ENCODE data around the gene TRAK1.

The TRAK1 gene

DNA sequence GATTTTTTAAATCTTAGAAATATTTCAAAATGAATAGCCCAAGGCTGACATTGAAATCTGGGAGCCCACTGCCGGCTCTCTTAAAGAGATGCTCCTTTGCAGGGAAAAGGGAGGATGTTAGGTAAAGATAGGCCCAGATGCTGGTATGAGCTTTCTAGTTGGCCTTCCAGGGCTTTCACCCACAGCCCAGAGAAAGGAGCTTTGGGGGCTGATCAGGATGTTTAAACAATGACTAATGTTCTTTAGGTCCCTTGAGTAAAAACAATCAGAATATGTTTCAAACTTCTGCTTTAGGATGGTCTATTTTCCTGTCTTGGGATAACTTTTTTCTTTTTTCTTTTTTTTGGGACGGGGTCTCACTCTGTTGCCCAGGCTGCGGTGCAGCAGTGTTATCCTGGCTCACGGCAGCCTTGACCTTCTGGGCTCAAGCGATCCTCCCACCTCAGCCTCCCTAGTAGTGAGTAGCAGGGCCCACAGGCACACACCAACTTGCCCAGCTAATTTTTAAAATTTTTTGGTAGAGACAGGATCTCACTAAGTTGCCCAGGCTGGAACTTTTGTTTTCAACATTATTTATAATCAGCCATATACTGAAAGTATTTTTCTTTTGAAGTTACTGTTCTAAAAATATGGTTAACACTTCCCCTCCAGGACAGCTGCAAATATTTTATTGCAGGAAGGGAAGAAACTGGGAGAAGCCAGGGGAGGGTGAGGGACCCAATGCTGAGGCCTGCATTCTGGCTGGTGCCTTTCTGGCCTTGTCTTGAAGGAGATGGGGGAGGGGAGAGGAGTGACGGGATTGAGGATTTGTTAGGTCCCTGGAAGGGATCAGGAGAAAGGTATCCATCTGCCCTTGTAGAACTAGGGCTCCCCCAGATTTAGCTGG lies 70.1 kb downstream of the TRAK1 start:
- no peak for DNase-seq

- no peak for DNase-seq
Observed at GRCh38 chr3:42162462-42162861, 71.3 kb downstream of the TRAK1 start.

GRCh38 chr3:42163622-42164244 lies 72.6 kb downstream of the TRAK1 start:
- no peak for DNase-seq

DNA sequence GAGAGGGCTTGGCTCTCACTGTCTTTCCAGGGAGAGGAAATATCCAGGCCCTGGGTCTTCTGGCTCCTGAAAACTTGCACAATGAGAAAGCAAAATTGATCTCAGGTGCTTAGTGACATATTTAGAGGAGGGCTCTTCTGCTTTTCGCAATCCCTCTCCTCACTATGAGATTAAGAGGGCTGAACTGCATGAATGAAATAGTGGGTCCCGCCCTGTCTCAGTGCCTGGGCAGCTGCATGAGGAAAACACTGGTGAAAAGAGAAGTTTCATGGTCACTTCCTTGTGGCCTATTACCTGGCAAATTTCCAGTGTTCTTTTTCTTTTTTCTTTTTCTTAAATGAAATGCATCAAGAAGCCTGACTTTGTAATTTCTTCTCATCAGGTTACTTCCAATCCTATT lies 73.5 kb downstream of the TRAK1 start:
- DNase-seq, result no peak

DNA sequence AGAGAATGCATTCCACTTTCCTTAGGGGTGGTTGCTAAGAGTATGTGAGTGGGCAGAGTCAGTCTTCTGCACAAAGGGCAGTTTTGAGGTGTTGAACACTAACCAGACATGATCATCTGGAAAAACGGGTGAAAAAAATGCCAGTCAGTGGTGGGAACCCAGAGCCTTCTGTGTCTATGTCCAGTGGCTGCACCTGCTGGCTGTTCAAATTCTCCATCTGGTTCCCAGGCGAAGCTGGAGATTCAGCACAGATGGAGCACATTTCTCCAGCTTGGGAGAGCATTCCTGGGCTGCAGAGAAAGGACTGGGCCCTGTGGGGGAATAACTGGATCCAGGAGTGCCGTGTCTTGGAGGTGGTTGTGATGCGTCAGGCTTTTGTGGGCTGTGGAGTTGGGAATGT lies 74.1 kb downstream of the TRAK1 start:
- DNase-seq, result no peak

DNA sequence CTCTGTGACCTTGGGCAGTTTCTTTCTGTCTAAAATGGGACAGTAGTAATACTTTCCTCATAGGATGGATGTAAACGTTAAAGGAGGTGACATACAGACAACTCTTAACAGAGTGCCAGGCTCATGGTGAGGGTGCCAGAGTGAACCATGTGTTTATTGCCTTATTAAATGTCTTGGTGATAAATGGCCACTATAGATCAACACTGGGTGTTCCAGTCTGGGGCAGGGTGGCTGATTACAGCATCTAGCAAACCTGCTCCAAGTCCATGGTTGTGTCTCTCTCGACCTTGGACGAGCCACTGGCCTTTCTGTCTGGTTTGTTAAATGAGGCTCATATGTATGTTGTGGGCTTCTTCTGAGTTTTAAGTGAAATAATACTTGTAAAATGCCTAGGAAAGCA lies 75.1 kb downstream of the TRAK1 start:
- no peak for DNase-seq

DNA sequence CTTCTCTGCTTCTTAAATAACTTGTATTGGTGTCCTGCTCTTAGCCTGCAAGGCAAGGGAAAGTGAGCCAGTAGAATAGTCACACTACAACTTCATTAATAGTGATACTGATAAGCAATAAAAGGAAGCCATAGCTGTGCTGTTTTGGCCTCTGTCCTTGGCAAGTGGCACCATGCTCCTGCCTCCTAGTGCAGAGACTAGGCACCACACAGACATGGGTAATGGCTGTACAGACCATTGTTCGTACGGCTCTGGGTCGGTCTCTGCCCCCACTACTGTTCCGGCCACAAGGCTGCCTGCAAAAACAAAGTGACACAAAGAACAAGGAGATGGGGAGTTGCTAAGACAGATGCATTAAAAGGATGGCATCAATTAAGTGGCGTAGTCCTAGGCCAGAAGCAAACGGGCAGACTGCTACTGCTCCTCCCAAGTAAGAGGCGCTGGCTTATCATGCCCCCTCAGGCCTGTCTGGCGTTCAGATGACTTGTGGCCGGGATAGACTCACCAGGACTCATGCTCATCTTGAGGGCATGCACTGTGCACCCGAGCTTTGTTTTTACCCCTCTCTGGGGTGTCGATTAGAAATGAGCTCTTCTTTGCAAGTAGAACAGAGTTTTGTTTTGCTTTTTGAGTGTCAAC lies 75.6 kb downstream of the TRAK1 start:
- DNase-seq, result no peak

- DNase-seq, result no peak
Observed at GRCh38 chr3:42169579-42170120, 78.5 kb downstream of the TRAK1 start.

DNA sequence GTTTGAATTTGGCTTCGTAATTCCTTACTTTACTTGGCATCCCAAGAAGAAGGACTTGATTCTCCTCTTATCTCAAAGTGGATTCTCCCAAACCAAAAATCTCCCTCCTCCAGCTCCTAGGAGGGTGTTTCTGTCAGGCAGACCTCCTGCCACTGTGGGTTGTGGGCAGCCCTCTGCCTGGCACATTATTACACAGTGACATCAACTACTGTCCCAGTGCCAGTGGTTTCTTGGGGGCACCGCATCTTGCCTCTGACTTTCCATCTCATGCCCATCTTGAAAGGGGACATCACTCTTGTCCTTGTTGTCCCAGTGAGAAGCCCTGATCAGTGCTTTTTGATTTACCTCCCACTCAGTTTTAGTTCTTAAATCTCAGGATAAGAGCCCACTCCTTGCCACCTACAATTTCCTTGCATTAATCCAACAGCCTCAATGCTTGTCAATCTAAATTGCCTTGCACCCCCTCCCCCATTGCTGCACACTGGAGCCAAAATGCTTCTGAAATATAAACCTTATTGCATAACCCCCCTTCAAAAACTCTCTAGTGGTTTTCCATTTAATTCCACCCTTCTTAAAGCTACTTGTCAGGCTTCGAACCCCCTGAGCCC lies 81.0 kb downstream of the TRAK1 start:
- DNase-seq, result no peak

DNA sequence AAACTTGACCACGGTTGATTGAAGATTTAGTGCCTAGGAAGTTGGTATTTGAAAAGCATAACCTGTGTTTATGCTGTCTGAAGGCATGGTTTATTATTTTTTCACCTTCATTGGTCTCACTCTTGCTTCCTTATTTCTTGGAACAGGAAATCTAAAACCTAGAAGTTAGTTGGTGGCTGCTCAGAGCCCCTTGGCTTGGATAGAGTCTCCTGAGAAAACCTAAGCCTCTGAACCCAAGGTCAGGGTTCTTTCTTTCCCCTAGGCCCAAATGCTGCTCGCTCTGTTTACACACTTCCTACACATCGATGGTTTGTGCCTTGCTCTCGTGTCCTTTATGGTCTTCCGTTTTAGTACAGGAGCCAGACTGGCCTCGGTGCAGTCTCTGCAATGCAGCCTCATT lies 82.2 kb downstream of the TRAK1 start:
- DNase-seq, result no peak

DNA sequence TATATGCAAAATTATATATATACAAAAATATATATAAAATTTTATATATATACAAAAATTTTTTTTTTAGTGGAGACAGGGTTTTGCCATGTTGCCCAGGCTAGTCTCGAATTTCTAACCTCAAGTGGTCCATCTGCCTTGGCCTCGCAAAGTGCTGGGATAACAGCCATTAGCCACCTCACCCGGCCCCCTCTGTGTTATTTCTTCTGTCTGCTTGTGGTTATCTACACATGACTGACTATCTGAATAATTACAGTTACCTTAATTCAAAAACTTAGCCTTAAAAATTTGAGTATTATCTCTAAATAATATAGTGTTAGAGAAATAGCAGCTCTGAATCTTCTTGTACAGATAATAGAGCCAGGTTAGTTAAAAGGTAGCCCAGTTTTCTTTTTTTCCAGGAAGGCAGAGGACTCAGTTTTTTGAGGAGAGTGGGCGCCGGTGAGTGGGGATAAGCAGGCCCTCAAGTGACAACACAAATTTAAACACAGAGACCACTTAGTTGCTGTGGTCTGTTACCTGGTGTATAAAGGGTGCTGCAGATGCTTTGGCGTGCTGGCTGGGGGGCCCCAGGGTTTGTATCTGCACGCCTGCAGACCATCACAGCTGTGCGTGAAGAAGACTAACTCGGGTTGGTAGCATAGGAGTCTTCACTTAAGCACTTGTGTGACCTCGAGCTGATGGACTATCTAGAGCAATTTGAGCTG lies 83.7 kb downstream of the TRAK1 start:
- no peak for DNase-seq

DNA sequence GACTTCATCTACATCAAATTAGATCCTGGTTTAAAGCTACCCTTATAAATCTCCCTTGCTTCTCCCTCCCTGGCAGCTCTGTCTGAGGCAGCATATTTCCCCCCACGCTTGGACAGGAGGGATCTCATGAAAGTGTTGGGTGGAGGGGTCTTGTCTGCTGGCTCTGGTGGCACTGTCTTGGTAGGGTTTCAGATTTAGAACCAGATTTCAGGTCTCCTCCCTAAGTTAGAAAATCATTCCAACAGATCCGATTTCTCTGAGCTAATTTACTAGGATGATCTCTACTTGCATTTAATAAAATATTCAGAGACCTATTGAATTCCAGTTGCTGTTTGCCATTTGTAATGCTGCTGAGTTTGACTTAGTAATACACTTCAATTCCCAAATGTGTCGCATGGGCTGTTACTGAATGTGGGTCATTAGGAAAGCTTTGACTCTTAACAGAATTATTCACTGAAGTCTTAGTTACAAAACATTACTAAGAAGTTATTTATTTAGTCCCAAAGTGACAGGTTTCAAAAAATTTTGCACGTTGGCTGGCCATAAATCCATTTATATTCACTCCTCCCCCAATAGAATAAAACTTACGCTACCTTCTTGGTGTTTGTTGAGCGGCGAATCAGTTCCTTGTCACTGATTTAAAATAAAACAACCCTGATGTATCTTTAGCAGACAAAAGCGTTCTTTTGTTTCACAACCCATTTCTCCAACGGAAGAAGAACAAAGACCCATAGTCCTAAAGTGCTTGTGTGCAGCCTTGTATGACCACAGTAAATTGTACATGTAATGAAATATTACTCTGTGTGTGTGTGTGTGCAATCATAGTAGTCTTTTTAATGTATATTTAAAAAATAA lies 84.5 kb downstream of the TRAK1 start:
- no peak for DNase-seq

DNA sequence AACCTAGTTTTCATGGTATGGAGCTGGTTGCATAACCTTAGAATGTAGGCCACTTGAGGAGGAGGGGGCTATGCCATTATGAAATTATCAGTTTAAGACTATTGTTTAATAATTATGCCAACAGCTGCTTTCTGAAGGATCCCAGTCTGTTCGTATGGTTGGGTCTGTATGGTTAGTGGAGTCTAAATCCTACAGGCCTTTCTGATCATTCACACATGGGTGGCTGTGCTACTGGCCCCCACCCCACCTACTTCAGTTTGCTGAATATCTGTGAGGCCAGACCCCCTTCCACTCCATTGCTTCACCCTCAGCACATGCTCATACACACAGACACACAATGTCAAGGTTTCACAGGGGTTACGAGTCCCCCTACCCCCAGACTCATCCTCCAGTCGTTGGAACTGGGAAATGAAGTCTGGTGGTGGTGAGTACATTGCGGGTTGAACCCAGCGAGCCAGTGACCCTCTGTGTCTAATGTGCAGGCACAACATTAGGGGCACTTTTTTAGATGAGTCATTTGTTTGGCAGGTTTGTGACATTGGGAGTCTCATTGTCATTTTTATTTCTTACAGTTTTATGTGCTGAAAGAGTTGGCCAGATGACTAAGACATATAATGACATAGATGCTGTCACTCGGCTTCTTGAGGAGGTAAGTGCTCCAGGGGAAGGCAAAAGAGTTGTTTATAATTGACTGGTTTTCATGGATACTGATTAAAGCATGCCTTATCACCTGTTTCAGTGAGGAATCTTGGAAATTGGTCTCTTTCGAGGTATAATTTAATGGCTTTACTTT lies 85.3 kb downstream of the TRAK1 start:
- DNase-seq, result no peak

GRCh38 chr3:42177068-42177800 lies 86.1 kb downstream of the TRAK1 start:
- DNase-seq, result no peak

- no peak for DNase-seq
Observed at GRCh38 chr3:42177801-42178150, 86.6 kb downstream of the TRAK1 start.

- no peak for DNase-seq
Observed at GRCh38 chr3:42179110-42179725, 88.1 kb downstream of the TRAK1 start.

GRCh38 chr3:42180901-42181300 lies 89.7 kb downstream of the TRAK1 start:
- DNase-seq, result no peak

DNA sequence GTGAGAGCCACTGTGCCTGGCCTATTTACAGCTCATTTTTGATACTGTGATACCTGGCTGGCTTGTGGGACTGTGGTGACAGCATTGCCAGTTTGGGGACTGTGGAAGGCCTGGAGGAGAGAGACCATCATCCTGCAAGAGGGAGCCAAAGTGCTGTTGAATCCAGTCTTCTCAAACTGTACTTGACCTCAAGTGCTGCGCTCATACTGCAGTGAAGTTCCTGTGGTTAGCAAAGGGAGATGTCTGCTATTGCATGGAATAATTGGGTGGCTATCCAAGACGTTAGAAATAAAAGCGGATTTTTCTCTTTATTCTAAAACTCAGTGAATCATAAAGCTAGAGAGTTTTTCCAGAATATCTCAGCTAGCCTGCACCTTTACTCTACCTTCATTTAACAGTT lies 91.4 kb downstream of the TRAK1 start:
- no peak for DNase-seq

GRCh38 chr3:42183991-42184632 lies 93.0 kb downstream of the TRAK1 start:
- no peak for DNase-seq
